Measurements from ENCODE around the gene TBC1D1.

The TBC1D1 gene

DNA sequence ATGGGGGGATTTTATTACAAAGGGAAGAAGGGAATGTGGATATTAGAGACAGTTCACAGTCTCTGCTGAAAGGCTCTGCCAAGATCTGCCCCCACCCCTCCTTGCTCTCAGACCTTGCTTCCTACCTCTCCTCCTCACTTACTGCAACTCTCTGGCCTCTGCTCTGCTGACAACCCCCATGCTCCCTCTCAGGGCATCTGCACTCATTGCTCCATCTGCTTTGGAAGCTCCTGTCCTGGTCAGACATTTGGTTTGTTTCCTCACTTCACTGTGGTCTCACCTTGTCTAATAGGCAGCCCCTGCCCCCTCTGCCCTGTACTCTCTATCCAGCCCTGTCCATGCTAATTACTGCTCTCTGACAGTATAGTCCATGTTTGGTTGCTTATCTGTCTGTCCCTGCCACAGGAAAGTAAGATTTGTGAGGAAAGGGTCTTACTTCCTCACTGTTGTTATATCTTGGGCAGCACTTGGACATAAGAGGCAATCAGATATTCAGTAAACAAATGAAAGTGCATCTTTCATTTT is 258.6 kb downstream of the TBC1D1 start:
- DNase-seq, result no peak

DNA sequence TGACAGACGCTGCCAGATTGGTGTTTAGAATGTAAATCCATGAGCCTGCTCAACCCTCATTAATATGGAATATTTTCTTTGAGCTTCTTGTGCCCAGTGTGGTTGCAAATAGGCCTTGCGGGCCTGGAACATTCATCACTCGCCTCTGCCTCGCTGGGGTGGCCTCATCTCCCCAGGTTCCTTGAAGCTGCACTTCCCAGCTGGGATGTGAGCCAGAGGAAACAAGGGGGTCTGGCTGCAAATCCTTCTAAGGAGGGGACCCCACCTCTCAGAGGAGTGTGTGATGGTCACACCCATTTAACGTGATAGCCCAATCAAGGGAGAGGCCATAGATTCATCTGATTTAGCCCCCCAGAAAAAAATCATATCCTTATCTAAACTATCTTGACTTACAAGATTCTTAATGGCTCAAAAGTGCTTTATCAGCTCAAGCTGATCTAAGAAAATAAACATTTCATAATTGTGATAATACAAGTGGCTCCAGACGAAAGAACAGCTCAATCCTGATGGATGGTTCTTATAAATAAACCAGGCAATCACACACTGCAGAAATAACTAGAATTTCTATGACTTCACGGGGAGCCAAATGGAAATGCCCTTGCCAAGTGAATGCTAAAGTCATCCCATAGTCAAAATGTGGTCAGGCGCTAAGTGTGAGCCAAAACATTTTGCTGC is 259.2 kb downstream of the TBC1D1 start:
- Histone ChIP-seq H3K27ac (ENCODE audit: insufficient read depth, low read length, poor library complexity, severe bottlenecking) (no peak overlapping the region), H3K9me3 (ENCODE audit: control insufficient read depth, low read length) (no peaks in the 10 kb centered on the region), H3K27me3 (replicated peaks; ENCODE audit: control insufficient read depth, insufficient read depth, low read length, poor library complexity, severe bottlenecking) (no peaks in the 10 kb centered on the region), H3K36me3 (ENCODE audit: control insufficient read depth, insufficient read depth, low read length) (no peaks in the 10 kb centered on the region), H3K4me3 (ENCODE audit: insufficient read depth, low read depth, low read length, poor library complexity, severe bottlenecking) (no peak overlapping the region), H3K4me1 (ENCODE audit: control insufficient read depth, insufficient read depth, low read length, poor library complexity, severe bottlenecking) (peaks cover 12% of the 10 kb centered on the region)
- no peak for DNase-seq

More for the DNA sequence above, 258.6 kb downstream of the TBC1D1 start:
- peaks cover 6% of the 10 kb centered on the region for H3K4me1 ChIP-seq (ENCODE audit: control insufficient read depth, insufficient read depth, low read length, poor library complexity, severe bottlenecking)
- H3K9me3 ChIP-seq (ENCODE audit: control insufficient read depth, low read length), result no peaks in the 10 kb centered on the region
- no peaks in the 10 kb centered on the region for H3K36me3 ChIP-seq (ENCODE audit: control insufficient read depth, insufficient read depth, low read length)
- H3K27me3 ChIP-seq (replicated peaks; ENCODE audit: control insufficient read depth, insufficient read depth, low read length, poor library complexity, severe bottlenecking), result no peaks in the 10 kb centered on the region
- H3K4me3 ChIP-seq (ENCODE audit: insufficient read depth, low read depth, low read length, poor library complexity, severe bottlenecking), result no peak overlapping the region
- H3K27ac ChIP-seq (ENCODE audit: insufficient read depth, low read length, poor library complexity, severe bottlenecking), result no peak overlapping the region

DNA sequence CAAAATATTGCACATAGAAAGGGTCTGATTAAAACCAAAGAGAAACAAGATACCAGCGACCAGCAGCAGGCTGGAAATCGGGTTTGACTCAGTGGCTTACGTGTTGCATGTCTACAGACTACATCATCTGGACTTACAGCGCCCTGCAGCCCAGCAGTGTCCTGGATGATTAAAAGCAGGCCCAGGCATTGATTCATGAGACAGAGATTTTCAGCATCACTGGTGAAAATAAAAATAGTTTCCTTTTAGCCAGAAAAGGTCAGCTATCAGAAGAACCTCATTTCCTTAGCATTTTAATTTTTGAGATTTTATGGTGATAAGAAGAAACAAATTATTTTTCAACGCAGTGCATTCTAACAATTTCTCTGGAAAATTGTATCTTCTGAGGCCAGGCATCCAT is 259.9 kb downstream of the TBC1D1 start:
- no peak overlapping the region for H3K27ac ChIP-seq (ENCODE audit: insufficient read depth, low read length, poor library complexity, severe bottlenecking)
- no peak overlapping the region for H3K4me3 ChIP-seq (ENCODE audit: insufficient read depth, low read depth, low read length, poor library complexity, severe bottlenecking)
- H3K27me3 ChIP-seq (replicated peaks; ENCODE audit: control insufficient read depth, insufficient read depth, low read length, poor library complexity, severe bottlenecking), result no peaks in the 10 kb centered on the region
- peaks cover 18% of the 10 kb centered on the region for H3K4me1 ChIP-seq (ENCODE audit: control insufficient read depth, insufficient read depth, low read length, poor library complexity, severe bottlenecking)
- H3K9me3 ChIP-seq (ENCODE audit: control insufficient read depth, low read length), result no peaks in the 10 kb centered on the region
- H3K36me3 ChIP-seq (ENCODE audit: control insufficient read depth, insufficient read depth, low read length), result no peaks in the 10 kb centered on the region
- no peak for DNase-seq

DNA sequence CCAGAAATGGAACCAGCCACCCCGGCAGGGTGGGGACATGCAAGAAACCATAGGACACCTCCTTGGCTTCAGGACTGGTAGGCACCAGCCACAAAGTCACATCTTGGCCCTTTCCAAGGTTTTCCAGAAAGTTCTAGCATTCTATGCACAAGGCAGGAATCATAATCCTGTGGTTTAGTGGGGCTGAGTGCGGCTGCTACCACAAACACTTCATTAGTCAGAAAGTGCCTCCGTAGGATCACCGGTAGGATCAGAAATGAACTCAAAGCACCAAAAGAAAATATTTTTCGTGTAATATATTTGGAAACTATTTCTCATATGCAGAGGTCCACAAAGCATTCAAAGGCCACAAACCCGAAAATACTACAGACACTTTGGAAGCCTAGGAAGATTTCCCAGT is 261.0 kb downstream of the TBC1D1 start:
- H3K36me3 ChIP-seq (ENCODE audit: control insufficient read depth, insufficient read depth, low read length), result no peaks in the 10 kb centered on the region
- DNase-seq, result no peak
- H3K4me3 ChIP-seq (ENCODE audit: insufficient read depth, low read depth, low read length, poor library complexity, severe bottlenecking), result no peak overlapping the region
- no peak overlapping the region for H3K27ac ChIP-seq (ENCODE audit: insufficient read depth, low read length, poor library complexity, severe bottlenecking)
- H3K4me1 ChIP-seq (ENCODE audit: control insufficient read depth, insufficient read depth, low read length, poor library complexity, severe bottlenecking), result peaks cover 21% of the 10 kb centered on the region
- no peaks in the 10 kb centered on the region for H3K9me3 ChIP-seq (ENCODE audit: control insufficient read depth, low read length)
- H3K27me3 ChIP-seq (replicated peaks; ENCODE audit: control insufficient read depth, insufficient read depth, low read length, poor library complexity, severe bottlenecking), result no peaks in the 10 kb centered on the region

DNA sequence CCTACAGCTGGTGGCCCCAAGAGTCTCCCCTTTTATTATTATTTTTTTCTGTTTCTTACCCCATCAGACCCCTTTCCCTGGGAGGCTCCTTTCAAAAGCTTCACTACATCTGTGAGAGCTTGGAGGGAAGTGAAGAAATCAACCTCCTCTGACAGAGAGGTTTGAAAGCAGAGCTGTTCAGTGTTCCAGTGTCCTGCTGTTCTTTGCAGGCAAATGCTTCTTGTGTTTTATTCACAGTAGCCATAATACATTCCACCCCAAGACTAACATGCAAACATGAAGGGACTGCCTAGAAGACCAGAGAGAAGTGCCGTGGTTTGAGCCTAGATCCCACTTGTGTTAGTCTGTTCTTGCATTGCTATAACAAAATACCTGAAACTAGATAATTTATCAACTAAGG is 261.4 kb downstream of the TBC1D1 start:
- DNase-seq, result no peak
- no peaks in the 10 kb centered on the region for H3K27me3 ChIP-seq (replicated peaks; ENCODE audit: control insufficient read depth, insufficient read depth, low read length, poor library complexity, severe bottlenecking)
- peaks cover 21% of the 10 kb centered on the region for H3K4me1 ChIP-seq (ENCODE audit: control insufficient read depth, insufficient read depth, low read length, poor library complexity, severe bottlenecking)
- H3K27ac ChIP-seq (ENCODE audit: insufficient read depth, low read length, poor library complexity, severe bottlenecking), result no peak overlapping the region
- H3K9me3 ChIP-seq (ENCODE audit: control insufficient read depth, low read length), result no peaks in the 10 kb centered on the region
- no peak overlapping the region for H3K4me3 ChIP-seq (ENCODE audit: insufficient read depth, low read depth, low read length, poor library complexity, severe bottlenecking)
- H3K36me3 ChIP-seq (ENCODE audit: control insufficient read depth, insufficient read depth, low read length), result no peaks in the 10 kb centered on the region

DNA sequence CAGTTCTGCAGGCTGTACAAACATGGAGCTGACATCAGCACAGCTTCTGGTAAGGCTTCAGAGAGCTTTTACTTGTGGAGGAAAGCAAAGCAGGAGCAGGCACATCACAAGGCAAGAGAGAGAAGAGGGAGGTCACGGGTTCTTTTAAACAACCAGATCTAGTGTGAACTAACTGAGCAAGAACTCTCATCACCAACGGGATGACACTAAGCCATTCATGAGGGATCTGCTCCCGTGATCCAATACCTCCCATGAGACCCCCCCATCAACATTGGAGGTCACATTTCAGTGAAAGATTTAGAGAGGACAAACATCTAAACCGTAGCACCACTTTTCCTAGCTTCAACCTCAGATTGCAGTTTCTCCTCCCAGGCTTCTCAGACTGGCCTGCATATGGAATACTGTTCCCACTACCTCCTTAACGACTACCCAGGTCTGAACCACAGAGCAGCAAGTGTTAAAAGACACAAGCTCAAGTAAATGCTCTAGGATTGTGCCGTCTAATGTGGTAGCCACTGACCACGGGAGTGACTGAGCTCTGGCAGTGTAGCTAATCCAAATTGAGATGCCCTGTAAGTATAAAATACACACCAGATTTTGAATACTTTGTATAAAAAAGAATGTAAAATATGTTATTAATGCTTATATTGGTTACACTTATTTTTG is 262.0 kb downstream of the TBC1D1 start:
- H3K27ac ChIP-seq (ENCODE audit: insufficient read depth, low read length, poor library complexity, severe bottlenecking), result no peak overlapping the region
- DNase-seq, result no peak

DNA sequence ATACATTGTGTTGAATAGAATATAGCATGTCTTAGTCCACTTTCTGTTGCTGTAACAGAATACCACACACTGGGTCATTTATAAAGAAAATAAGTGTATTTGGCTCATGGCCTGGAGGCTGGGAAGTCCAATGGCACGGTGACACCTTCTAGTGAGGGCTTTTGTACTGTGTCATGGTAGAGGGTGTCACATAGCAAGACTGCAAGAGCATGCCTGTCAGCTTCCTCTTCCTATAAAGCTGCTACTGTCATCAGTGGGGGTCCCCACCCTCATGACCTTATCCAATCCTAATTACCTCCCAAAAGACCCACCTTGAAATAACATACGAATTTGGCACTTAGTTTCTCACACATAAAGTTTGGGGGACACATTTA is 262.5 kb downstream of the TBC1D1 start:
- DNase-seq, result no peak
- Histone ChIP-seq H3K36me3 (ENCODE audit: control insufficient read depth, insufficient read depth, low read length) (no peaks in the 10 kb centered on the region), H3K4me3 (ENCODE audit: insufficient read depth, low read depth, low read length, poor library complexity, severe bottlenecking) (no peak overlapping the region), H3K27me3 (replicated peaks; ENCODE audit: control insufficient read depth, insufficient read depth, low read length, poor library complexity, severe bottlenecking) (no peaks in the 10 kb centered on the region), H3K9me3 (ENCODE audit: control insufficient read depth, low read length) (no peaks in the 10 kb centered on the region), H3K4me1 (ENCODE audit: control insufficient read depth, insufficient read depth, low read length, poor library complexity, severe bottlenecking) (peaks cover 21% of the 10 kb centered on the region), H3K27ac (ENCODE audit: insufficient read depth, low read length, poor library complexity, severe bottlenecking) (no peak overlapping the region)

More for the DNA sequence above, 262.0 kb downstream of the TBC1D1 start:
- H3K27me3 ChIP-seq (replicated peaks; ENCODE audit: control insufficient read depth, insufficient read depth, low read length, poor library complexity, severe bottlenecking), result no peaks in the 10 kb centered on the region
- H3K9me3 ChIP-seq (ENCODE audit: control insufficient read depth, low read length), result no peaks in the 10 kb centered on the region
- H3K4me1 ChIP-seq (ENCODE audit: control insufficient read depth, insufficient read depth, low read length, poor library complexity, severe bottlenecking), result peaks cover 21% of the 10 kb centered on the region
- H3K36me3 ChIP-seq (ENCODE audit: control insufficient read depth, insufficient read depth, low read length), result no peaks in the 10 kb centered on the region
- H3K4me3 ChIP-seq (ENCODE audit: insufficient read depth, low read depth, low read length, poor library complexity, severe bottlenecking), result no peak overlapping the region

DNA sequence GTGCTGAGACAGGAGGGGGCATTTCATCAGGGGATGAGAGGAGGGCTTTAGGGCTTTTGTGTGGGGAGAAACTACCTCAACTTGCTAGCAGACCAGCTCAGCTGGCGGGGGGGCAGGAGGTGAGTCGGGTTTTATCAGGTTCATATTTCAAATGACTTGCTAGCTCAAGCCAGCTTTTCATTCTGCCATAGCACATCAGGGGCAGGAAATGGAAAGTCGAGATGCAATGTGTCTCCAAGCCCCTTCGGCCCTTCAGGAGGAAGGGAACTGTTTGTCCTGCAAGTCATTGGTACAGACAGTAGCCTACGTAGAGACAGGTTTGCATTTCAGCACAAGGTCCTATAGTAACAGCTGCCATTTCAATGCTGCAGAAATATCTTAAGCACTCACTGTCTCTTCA is 263.4 kb downstream of the TBC1D1 start:
- H3K9me3 ChIP-seq (ENCODE audit: control insufficient read depth, low read length), result no peaks in the 10 kb centered on the region
- DNase-seq, result no peak
- no peak overlapping the region for H3K27ac ChIP-seq (ENCODE audit: insufficient read depth, low read length, poor library complexity, severe bottlenecking)
- H3K4me3 ChIP-seq (ENCODE audit: insufficient read depth, low read depth, low read length, poor library complexity, severe bottlenecking), result no peak overlapping the region
- peaks cover 21% of the 10 kb centered on the region for H3K4me1 ChIP-seq (ENCODE audit: control insufficient read depth, insufficient read depth, low read length, poor library complexity, severe bottlenecking)
- no peaks in the 10 kb centered on the region for H3K27me3 ChIP-seq (replicated peaks; ENCODE audit: control insufficient read depth, insufficient read depth, low read length, poor library complexity, severe bottlenecking)
- no peaks in the 10 kb centered on the region for H3K36me3 ChIP-seq (ENCODE audit: control insufficient read depth, insufficient read depth, low read length)

DNA sequence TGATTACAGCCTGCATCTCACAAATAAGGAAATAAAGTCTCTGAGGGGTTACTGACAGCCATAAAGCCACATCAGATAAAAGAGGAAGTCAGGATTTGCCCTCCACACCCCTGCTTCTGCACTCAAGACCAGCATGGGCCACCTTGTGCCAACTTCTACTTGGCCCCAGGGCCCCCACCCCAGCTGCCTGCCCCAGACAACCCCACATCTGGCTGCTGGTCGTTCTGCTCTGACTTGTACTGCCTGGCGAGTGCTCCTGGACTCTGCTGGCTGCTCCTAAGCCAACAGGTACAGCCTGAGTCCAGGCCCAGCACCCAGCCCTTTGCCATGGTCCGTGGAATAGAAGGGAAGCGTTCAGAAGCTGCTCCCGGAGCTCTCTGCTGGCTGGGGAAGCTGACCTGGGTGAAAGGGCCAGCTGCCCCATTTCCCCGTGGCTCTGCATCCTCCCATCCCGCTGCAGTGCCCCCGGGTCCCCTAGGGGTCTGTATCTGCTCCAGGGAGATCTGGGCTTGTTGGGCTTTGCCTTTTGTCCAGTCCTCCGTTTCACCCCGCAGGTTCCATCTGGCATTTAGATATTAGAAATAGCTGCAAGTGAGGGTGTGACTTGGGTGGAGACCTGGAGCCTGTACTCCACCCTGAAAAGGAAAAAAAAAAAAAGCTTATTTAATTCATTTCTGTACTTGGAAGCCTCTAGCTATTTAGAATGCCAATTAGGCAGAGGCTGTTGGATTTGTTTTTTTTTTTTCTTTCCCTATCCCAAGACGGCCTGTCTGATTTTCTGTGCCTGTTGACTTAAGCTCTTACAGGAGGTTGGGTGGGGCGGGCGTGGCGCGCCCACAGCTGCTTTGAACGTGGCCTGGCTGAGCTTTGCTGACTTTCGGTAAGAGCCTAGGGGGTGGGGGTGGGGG is 264.1 kb downstream of the TBC1D1 start:
- Histone ChIP-seq H3K27me3 (replicated peaks; ENCODE audit: control insufficient read depth, insufficient read depth, low read length, poor library complexity, severe bottlenecking) (no peaks in the 10 kb centered on the region), H3K36me3 (ENCODE audit: control insufficient read depth, insufficient read depth, low read length) (no peaks in the 10 kb centered on the region), H3K4me1 (ENCODE audit: control insufficient read depth, insufficient read depth, low read length, poor library complexity, severe bottlenecking) (peaks cover 21% of the 10 kb centered on the region), H3K27ac (ENCODE audit: insufficient read depth, low read length, poor library complexity, severe bottlenecking) (no peak overlapping the region), H3K9me3 (ENCODE audit: control insufficient read depth, low read length) (no peaks in the 10 kb centered on the region), H3K4me3 (ENCODE audit: insufficient read depth, low read depth, low read length, poor library complexity, severe bottlenecking) (no peak overlapping the region)
- DNase-seq, result no peak
